ENCODE results near the gene FMN1.
"Not testable (repeated sequence)": the region's sequence is repeated elsewhere in the genome, so short reads cannot be mapped to it uniquely, and the experiment has no call there.

FMN1 gene

DNA sequence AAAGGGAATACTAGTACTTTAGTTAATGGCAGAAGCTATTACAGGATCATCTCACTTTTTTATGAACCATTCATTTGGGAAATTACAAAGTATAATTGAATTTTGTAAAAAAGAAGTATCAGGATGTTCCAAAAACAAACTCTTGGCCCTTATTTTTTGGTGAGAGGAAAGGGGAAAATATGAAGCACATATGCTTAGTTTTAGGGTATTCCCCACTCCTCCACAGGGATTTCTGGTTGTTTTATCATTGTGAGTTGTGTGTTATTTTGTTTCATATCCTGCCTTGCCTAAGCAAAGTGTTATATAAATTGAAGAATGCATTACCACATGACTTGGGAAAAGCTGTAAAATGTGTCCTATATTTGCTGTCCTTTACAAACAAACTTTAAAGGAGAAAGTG is 227.0 kb downstream of the FMN1 start:
- no peak for DNase-seq

DNA sequence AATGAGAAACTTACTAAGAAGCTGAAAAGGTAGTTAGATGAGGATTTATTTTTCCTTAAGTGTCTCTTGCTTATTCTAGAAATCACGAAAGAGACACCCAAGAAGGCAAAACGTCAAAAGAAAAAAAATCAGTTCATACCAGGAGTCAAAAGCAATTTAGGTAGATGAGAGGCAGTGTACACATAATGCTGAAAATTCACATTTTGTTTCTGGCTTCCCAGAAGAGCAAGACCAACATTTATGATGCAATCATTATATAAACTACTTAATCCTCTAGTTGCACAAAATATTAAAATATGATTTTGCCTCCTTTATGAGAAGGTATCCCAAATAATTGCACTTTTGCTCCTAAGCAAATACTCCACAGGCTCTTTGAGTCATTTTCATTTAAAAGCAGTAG is 228.0 kb downstream of the FMN1 start:
- DNase-seq: no peak

DNA sequence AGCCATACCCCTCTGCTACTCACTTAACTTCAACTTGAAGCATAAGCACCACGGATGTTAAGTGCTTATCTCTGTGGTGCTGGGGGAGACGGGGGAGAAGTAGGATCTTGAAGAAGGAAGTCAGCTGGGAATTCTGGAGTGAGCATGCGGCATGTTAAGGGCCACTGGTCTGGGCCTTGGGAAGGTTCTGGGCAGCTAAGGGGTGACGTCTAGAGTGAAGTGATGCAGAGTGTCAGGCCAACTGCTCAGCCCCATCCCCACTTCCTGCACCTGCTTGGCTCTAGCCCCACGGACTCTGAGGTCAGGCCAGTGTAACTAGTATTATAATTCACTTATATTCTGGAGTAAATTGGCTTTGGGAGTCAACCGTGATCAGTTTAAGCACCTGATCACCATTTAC is 228.6 kb downstream of the FMN1 start:
- no peak for DNase-seq

- peak; percentile 48 for DNase-seq
Measured at GRCh38 chr15:32959077-32959476, 235.4 kb downstream of the FMN1 start.

DNA sequence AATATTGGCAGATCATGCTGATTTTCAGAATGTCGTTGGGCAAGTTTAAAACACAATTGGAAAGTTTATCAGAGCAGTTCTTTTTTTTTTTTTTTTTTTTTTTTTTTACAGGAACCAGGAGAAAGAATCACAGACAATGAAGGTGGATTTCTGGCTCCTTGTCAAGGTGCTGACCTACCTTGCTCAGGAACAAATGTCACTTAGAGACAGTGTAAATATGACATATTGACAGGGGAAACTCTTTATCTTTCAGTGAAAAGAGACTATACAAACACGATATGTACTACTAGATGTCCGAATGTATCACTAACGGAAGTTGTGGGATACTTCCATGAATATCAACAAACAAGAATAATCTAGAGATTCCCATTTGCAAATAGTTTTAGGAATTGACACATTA is 237.3 kb downstream of the FMN1 start:
- DNase-seq: no peak

DNA sequence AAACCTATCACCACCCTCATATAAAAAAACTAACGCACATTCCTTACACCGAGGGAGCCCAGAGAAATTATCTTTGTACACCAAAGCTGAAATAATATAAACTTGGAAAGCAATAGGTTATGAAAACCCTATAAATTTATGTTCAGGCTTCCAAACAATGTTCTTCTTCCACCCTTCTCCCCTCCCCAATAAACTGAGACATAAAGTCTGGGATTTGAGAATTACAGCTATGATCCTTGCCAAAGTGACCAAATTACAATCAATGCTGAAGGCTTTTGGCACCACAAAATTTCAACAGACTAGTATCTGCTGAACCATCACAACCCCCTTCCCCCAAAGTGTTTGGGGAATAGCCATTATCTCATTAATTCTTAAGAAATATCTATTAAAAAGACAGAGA is 237.8 kb downstream of the FMN1 start:
- peak; percentile 61 for DNase-seq

DNA sequence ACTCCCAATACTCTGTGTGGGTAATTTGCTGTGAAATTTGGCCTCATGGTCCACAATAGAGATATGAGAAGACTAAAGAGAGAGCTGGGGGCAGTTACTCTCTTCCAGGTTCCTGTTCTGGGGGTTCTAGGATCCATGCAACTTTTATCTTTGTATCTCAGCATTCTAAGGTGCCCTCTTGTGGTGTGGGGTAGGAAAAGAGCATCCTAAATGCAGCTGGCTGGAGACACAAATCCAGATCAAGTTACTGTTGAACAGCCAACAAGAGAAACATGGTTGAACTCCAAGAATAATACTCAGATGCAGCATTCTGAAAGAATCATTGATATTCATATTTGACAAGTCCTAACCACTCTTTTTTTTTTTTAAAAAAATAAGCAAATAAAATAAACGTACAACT is 238.5 kb downstream of the FMN1 start:
- DNase-seq: peak; percentile 89

DNA sequence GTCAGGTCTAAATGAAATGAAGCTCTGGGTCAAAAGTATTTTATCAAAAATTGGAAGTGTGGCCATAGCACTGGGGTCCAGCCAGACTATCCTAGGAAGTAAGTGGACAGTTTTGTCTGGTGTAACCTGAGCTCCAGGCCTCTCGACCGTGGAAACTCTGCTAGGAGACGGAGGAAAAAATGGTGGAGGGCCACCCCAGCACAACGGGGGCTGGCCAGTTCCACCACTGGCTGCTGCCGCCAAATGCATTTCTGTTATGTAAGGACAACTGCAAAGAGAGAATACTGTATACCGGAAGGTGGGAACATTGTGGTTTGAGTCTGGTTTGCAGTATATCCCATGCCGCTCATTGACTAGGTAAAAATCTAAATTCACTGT is 241.0 kb downstream of the FMN1 start:
- no peak for DNase-seq

DNA sequence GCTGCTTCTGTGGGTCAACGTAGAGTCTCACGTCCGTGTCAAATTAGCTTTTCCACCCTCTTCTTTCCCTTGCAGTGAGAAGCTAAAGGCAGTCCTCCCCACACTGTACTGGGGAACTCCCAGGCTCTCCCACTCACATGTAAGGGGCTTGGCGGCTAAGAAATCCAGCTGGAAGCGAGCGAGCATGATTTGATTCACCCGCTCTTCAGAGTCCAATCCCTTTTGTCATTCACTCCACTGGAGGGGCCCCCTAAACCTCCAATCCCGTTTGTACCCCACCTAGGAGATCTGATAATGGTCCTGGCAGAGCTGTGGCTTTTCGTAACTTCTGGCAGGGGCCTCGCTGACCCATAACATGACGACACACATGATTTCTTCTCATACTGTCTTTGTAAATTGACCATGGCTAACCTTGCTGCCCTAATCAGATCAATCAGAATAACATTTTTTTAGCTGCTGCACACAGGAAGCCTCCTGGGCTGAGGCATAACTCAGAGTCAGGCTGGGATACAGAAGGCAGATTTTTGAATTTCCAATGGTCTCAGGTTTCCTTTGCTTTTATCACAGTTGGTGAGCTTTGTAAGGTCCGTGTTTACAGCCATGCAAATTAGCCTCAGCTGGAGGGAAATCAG is 241.5 kb downstream of the FMN1 start:
- peak; percentile 51 for DNase-seq

GRCh38 chr15:32951736-32952464 is 242.6 kb downstream of the FMN1 start:
- DNase-seq: peak; percentile 46

GRCh38 chr15:32950051-32950450 is 244.5 kb downstream of the FMN1 start:
- DNase-seq: not testable (repeated sequence)

- no peak for DNase-seq
Measured at GRCh38 chr15:32946210-32946609, 248.3 kb downstream of the FMN1 start.

DNA sequence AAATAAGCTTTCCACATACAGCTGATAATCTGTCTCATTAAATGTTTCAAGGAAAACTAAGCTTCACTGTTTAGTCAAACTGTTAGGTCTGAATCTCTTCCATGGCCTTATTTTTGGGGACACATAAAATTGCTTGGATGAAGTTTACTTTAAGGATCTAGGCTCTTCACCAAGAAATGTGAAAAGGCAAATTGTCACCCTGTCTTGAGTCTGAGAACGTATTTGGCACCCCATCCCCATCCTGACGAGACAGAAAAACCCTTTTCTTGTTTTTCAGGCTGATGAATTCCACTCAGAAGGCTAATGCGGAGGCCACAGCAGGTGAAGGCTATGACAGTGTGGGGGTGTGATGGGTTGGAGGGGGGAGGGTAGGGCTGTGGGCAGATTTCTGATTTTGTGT is 250.1 kb downstream of the FMN1 start:
- DNase-seq: no peak

DNA sequence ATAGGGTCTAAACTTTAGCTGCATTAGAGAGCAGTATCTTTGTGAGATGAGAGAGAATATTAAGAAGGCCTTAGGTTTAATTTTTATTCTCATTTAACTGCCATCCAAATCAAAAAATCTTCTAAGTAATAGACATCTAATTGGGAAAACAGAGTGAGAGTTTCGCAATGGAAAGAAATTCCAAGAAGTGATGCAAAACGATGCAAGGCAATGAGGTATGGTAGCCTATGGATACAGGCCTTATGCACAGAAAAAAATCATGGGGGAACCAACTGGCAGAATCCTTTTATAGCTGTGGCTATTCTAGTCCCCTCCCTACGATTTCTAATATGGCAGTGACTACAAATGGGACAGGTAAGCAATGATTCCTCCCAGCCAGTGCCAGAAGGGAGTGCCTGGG is 250.8 kb downstream of the FMN1 start:
- DNase-seq: peak; percentile 59

DNA sequence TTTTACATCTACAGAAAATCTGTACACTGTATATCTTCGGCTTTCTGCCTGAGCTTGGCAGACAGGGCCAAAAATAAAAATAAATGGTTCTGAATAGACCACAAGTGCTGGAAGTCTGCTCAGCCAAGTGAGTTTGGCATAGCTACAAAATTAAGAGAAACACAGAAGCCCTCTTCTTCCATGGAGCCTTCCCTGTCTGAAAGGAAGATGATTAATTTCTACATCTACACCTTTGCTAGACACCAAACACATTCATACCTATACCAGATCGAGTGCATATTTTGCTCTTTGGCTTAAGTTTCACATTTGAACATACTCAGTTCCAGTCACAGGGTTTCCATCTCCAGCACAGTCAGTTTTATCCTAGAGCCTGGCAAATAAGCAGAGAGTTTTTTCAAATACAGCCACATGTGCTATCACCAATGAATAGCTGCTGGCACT is 252.1 kb downstream of the FMN1 start:
- peak; percentile 38 for DNase-seq

GRCh38 chr15:32941823-32942222 is 252.7 kb downstream of the FMN1 start:
- DNase-seq: no peak

DNA sequence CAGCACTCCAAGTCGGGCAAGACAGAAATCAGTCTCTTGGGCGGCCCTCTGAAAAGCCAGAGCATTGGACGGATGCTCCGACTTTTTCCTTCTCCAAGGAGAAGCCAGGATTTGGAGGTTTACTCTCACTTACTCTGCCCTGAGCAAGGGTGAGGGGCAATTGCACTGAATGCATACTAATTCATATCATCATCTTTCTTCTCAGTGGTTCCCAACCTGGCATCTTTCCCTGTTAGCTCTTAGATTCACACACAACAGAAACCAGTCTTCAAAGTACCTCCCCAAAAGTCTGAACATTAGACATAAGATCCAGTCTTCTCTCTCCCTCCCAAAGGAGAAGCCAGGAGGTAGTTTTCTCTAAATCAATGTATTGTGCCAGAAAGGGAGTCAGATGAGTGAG is 257.5 kb downstream of the FMN1 start:
- no peak for DNase-seq

DNA sequence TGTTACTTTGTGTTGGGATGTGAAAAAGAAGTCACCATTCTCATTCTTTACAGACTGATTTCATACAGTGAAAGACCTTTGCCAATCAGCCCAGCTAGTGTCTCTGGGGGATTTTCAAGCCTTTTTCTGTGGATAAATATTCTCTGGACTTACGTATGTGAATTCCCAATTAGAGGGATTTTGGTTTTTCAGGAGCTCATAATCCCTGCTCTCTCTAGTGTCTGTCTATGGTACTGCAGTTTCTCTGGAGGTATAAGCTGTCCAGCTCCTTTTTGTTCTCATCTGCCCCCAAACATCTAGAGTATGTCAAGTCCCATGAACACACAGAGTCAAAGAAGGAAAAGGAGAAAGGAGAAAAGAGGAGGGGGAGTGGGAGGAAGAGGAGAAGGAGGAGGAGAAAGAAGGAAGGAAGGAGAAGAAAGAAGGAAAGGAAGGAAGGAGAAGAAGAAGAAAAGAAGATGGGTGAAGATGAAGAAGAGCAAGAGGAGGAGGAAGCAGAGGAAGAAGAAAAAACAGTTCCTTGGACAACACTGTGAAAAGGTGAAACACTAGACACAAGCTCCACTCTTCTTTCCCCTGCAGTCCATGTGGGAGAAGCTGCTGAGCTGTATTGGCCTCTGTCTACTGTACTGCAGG is 258.1 kb downstream of the FMN1 start:
- DNase-seq: peak; percentile 67

GRCh38 chr15:32935139-32935538 is 259.4 kb downstream of the FMN1 start:
- DNase-seq: no peak

DNA sequence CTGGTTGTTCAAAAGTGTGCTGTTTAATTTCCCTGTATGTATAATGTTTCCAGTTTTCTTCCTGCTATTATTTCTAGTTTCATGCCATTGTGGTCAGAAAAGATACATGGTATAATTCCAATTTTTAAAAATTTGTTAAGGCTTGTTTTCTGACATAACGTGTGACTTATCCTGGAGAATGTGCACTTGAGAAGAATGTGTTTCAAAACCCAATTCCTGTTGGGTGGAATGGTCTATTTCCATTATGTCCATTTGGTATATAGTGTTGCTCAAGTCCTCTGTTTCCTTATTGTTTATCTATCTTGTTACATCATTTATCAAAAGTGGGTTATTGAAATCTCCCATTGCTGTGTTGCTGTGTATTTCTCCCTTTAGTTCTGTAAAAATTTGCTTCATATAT is 261.3 kb downstream of the FMN1 start:
- DNase-seq: no peak

- DNase-seq: no peak
Measured at GRCh38 chr15:32928876-32929275, 265.6 kb downstream of the FMN1 start.

DNA sequence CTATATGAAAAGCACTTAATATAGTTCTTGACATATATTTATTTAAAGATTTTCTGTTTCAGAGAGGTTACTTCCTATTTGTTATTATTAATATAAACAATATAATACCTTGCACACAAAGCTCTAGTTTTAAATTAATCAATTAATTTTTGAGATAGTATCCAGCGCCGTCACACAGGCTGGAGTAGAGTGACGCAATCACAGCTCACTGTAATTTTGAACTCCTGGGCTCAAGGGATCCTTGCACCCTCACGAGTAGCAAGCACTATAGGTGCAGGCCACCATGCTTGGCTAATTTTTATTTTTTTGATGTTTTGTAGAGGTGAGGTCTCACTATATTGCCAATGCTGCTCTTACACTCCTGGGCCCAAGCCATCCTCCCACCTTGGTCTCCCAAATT is 267.4 kb downstream of the FMN1 start:
- no peak for DNase-seq

- no peak for DNase-seq
Measured at GRCh38 chr15:32923176-32923575, 271.3 kb downstream of the FMN1 start.

- DNase-seq: no peak
Measured at GRCh38 chr15:32922541-32922940, 272.0 kb downstream of the FMN1 start.
